ENCODE results near the gene VWA2. TPM values are rescaled to one million over a fixed set of nuclear protein-coding genes. Genes with fewer than 3 reads are reported as not detected.

VWA2 gene
- total RNA-seq, 1 donor from 2014 or later: not detected

DNA sequence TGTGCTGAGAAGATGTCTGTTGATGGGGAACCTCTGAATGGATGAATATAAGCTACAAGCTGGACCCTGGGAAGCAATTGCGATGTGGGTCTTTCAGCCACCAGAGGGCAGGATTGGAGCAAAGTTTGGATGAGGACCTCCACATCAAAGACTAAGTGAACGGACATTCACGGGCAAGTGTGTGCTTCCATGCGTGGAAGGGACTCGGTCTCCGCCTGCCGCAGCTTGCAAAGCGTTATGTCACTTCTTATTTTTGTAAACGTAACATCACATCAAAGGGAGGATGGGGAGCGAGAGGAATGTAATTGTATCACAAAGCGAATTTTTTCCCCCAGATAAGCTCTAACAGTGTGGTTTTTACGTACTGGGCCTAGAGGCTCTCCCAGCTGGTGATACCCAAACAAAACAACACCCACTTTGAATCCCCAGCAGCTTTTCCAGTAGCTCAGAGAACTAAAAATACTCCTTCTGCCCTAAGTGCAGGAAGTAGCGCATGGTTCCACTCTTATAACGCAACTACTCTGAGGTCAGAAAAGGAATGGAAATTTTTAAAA, 65.0 kb downstream of the VWA2 start:
- intact Hi-C loops (cut with micrococcal nuclease): loop anchor here (1.0 to 5.0 kb wide), 12 partner anchors 132 to 825 kb away; partner anchors contain the start of genes CCDC186 and TRUB1
- ChIA-PET POLR2A (no interaction called here), CTCF (interaction anchor here (0.8 to 2.6 kb wide), 34 partner anchors 8 to 826 kb away, joined by 3 to 45 read pairs (median 4); partner anchors contain the start of gene FHIP2A)
- TF ChIP-seq CTCF (IDR thresholded peaks at IDR 0.05): peak; percentile 15
- Mint-ChIP-seq H3K27me3 (no peaks in the 10 kb centered on the region), H3K27ac (peak overlapping the region; percentile 47), H3K4me3 (peak overlapping the region; percentile 86), H3K36me3 (ENCODE audit: low read depth) (peaks cover 19% of the 10 kb centered on the region), H3K9me3 (no peaks in the 10 kb centered on the region), H3K4me1 (peaks cover 12% of the 10 kb centered on the region)
- peak; percentile 46 for DNase-seq
- peak; percentile 53 for ATAC-seq (ENCODE audit: low read depth)

DNA sequence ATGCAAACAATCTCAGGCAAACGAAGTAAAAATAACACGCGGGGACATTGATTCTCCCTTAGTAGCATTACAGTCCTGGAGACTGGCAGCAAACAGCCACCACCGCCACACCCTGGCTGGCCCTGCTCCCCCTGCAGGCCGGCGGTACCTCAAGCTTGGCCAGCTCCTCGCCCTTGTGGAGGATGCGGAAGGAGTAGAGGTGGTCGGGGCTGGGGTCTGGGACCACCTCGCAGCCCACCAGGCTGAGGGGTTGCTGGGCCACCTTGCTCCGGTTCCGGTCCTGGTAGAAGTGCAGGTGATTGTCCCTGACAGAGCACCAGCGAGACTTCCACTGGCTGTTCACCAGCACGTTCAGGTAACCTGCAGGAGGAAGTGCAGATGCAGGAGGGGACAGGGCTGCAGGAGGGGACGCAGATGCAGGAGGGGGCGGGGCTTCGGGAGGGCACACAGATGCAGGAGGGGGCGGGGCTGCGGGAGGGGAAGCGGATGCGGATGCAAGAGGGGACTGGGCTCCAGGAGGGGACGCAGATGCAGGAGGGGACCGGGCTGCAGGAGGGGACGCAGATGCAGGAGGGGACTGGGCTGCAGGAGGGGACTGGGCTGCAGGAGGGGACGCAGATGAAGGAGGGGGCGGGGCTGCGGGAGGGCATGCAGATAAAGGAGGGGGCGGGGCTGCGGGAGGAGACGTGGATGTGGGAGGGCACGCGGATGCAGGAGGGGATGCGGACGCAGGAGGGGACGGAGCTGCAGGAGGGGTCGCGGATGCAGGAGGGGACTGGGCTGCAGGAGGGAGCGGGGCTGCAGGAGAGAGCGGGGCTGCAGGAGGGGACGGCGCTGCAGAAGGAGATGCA, 65.7 kb downstream of the VWA2 start:
- Mint-ChIP-seq H3K36me3 (ENCODE audit: low read depth) (peaks cover 12% of the 10 kb centered on the region), H3K27me3 (no peaks in the 10 kb centered on the region), H3K4me3 (peak overlapping the region; percentile 86), H3K9me3 (no peaks in the 10 kb centered on the region), H3K27ac (peak overlapping the region; percentile 47), H3K4me1 (peaks cover 12% of the 10 kb centered on the region)
- intact Hi-C loops (cut with micrococcal nuclease): loop anchor here (1.0 to 5.0 kb wide), 12 partner anchors 132 to 825 kb away; partner anchors contain the start of genes CCDC186 and TRUB1
- ChIA-PET POLR2A (interaction anchor here (0.7 kb wide), 1 partner anchor 167 kb away, joined by 3 read pairs; no protein-coding TSS in a partner anchor), CTCF (interaction anchor here (0.8 to 2.6 kb wide), 28 partner anchors 7 to 825 kb away, joined by 3 to 45 read pairs (median 4); partner anchors contain the start of gene FHIP2A)
- DNase-seq: peak; percentile 49
- no peak for TF ChIP-seq CTCF (IDR thresholded peaks at IDR 0.05)
- peak; percentile 86 for ATAC-seq (ENCODE audit: low read depth)

- no peaks in the 10 kb centered on the region for H3K9me3 Mint-ChIP-seq
Measured at GRCh38 chr10:114305521-114305925, 66.5 kb downstream of the VWA2 start.

GRCh38 chr10:114306116-114306973, 67.3 kb downstream of the VWA2 start:
- H3K27me3 Mint-ChIP-seq: no peaks in the 10 kb centered on the region
- DNase-seq (no peak), ATAC-seq (ENCODE audit: low read depth) (no peak)
- POLR2A ChIA-PET: no interaction called here
- no peak overlapping the region for H3K4me3 Mint-ChIP-seq
- peaks cover under 1% of the 10 kb centered on the region for H3K36me3 Mint-ChIP-seq (ENCODE audit: low read depth)
- H3K9me3 Mint-ChIP-seq: no peaks in the 10 kb centered on the region
- CTCF ChIA-PET: no interaction called here
- intact Hi-C loops (cut with micrococcal nuclease): no loop called here
- no peak for TF ChIP-seq CTCF (IDR thresholded peaks at IDR 0.05)
- no peak overlapping the region for H3K27ac Mint-ChIP-seq
- H3K4me1 Mint-ChIP-seq: peaks cover 12% of the 10 kb centered on the region

More at GRCh38 chr10:114305521-114305925, 66.5 kb downstream of the VWA2 start:
- DNase-seq (no peak), ATAC-seq (ENCODE audit: low read depth) (no peak)
- ChIA-PET POLR2A (no interaction called here), CTCF (no interaction called here)
- H3K4me3 Mint-ChIP-seq: peak overlapping the region; percentile 86
- no peak overlapping the region for H3K27ac Mint-ChIP-seq
- intact Hi-C loops (cut with micrococcal nuclease): loop anchor here (2.0 kb wide), 4 partner anchors 153 to 633 kb away; partner anchors contain the start of gene TRUB1
- peaks cover 4% of the 10 kb centered on the region for H3K36me3 Mint-ChIP-seq (ENCODE audit: low read depth)
- TF ChIP-seq CTCF (IDR thresholded peaks at IDR 0.05): no peak
- peaks cover 12% of the 10 kb centered on the region for H3K4me1 Mint-ChIP-seq
- H3K27me3 Mint-ChIP-seq: no peaks in the 10 kb centered on the region

Data from activated B cell treated with CpG ODN at 0.5 μM for 24 hours (primary cell).